ENCODE data around the gene CRABP2.

Gene CRABP2

GRCh38 chr1:156659988-156660751 lies 45.2 kb downstream of the CRABP2 start:
- H3K27ac ChIP-seq, result peak overlapping the region; percentile 42

DNA sequence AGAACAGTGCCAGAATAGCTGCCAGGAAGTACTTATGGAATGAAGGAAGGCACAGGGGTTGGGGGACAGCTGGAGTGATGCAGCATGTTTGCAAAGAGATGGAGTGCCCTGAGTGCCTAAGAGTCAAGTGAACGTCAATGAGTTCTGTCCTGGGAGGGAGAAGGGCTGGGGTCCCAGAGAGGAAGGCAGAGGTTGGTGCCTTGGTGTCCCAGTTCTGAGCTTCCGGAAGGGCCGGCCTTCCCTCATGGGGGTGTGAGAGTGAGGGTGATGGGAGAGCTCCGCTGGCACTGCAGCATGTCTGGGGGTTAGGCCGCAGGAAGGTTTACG lies 45.8 kb downstream of the CRABP2 start:
- TF ChIP-seq, protein P1, sequence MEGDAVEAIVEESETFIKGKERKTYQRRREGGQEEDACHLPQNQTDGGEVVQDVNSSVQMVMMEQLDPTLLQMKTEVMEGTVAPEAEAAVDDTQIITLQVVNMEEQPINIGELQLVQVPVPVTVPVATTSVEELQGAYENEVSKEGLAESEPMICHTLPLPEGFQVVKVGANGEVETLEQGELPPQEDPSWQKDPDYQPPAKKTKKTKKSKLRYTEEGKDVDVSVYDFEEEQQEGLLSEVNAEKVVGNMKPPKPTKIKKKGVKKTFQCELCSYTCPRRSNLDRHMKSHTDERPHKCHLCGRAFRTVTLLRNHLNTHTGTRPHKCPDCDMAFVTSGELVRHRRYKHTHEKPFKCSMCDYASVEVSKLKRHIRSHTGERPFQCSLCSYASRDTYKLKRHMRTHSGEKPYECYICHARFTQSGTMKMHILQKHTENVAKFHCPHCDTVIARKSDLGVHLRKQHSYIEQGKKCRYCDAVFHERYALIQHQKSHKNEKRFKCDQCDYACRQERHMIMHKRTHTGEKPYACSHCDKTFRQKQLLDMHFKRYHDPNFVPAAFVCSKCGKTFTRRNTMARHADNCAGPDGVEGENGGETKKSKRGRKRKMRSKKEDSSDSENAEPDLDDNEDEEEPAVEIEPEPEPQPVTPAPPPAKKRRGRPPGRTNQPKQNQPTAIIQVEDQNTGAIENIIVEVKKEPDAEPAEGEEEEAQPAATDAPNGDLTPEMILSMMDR (IDR thresholded peaks at IDR 0.05), result 0 out of 2 replicates have a peak, but pooled peaks have one; percentile 65
- TF ChIP-seq ZFX (IDR thresholded peaks at IDR 0.05; ENCODE audit: borderline replicate concordance), result no peak
- H3K27ac ChIP-seq, result peak overlapping the region; percentile 42; the same call in 1 of the 2 replicates

More at GRCh38 chr1:156659988-156660751, 45.2 kb downstream of the CRABP2 start:
- TF ChIP-seq, protein P1 (IDR thresholded peaks at IDR 0.05), result peak; percentile 100
- no peak for TF ChIP-seq ZFX (IDR thresholded peaks at IDR 0.05; ENCODE audit: borderline replicate concordance)

GRCh38 chr1:156658945-156659574 lies 46.3 kb downstream of the CRABP2 start:
- H3K27ac ChIP-seq, result no peak overlapping the region
- no peak for TF ChIP-seq ZFX (IDR thresholded peaks at IDR 0.05; ENCODE audit: borderline replicate concordance)
- TF ChIP-seq, protein P1 (IDR thresholded peaks at IDR 0.05), result no peak

DNA sequence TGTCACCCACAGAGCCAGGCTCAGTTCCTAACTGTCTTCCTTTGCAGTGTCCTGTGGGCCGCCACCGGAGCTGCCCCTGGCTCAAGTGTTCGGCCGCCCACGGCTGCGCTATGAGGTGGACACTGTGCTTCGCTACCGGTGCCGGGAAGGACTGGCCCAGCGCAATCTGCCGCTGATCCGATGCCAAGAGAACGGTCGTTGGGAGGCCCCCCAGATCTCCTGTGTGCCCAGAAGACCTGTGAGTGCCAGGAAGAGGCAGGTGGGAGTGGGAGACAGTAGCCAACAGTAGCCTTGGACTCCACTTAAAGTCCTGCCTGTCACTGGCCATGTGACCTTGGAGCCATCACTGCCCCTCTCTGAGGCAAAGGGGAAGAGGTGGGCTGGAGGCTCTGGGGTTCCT lies 46.9 kb downstream of the CRABP2 start:
- TF ChIP-seq ZFX (IDR thresholded peaks at IDR 0.05; ENCODE audit: borderline replicate concordance), result no peak
- TF ChIP-seq, protein P1 (IDR thresholded peaks at IDR 0.05), result no peak
- no peak overlapping the region for H3K27ac ChIP-seq

DNA sequence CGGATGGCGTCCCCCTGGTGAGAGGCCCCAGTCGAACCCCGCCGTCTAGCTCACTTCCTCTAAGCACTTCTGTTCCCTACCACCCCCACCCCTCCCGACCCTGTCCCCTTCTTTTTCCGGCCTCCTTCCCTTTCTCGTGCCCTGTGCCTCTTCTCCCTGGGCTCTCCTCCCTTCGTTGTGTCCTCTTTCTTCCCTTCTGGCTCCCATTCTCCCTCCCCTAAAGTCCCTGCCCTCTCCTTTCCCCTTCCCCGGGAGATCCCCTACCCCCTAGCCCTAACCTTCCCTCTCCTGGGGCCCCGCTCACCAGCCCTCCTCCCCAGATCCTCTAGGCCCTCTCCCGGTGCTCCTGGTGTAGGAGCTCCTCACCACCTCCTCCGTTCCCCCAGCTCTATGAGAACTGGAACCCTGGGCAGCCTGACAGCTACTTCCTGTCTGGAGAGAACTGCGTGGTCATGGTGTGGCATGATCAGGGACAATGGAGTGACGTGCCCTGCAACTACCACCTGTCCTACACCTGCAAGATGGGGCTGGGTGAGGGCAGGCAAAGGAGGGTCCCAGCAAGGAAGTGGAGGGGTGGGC lies 47.6 kb downstream of the CRABP2 start:
- no peak overlapping the region for H3K27ac ChIP-seq
- no peak for TF ChIP-seq ZFX (IDR thresholded peaks at IDR 0.05; ENCODE audit: borderline replicate concordance)
- TF ChIP-seq, protein P1 (IDR thresholded peaks at IDR 0.05), result peak; percentile 31

DNA sequence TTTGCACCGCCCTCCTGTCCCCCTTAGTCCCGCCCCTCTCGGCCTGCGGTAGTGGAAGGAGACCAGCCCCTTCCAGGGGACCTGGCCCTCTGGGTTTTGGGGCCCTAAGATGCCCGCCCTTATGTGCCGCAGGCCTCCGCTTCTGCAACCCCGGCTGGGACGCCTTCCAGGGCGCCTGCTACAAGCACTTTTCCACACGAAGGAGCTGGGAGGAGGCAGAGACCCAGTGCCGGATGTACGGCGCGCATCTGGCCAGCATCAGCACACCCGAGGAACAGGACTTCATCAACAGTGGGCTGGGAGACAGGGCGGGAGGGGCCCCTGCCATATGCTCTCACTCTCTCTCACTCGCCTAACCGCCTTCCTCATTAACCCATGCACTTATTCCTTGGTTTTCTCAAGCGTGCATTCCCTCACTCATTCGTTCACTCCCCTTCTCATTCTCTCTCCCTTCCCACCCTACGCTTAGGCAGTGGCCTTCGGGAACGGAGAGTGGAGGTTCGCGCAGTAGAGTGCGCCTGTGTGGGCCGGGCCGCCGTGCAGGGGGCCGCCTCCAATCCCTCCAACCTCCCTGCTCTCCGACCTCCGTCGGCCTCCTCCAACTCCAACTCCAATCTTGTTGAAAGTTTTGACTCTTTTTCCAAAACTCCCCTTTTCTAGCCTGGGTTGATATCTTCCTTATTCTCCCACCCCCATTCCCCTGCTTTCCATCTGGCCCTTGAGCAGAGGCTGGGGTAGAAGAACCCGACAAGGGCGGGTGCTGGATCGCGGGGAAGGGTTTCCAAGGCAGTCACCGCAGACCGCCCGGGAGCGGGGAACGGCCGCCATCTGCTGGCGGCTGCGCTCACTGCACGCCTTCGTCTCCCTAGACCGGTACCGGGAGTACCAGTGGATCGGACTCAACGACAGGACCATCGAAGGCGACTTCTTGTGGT lies 48.3 kb downstream of the CRABP2 start:
- H3K27ac ChIP-seq, result no peak overlapping the region
- TF ChIP-seq, protein P1 (IDR thresholded peaks at IDR 0.05), result peak; percentile 100
- no peak for TF ChIP-seq ZFX (IDR thresholded peaks at IDR 0.05; ENCODE audit: borderline replicate concordance)

Data from 22Rv1 (cell line).